HCT116 (cell line): ENCODE results near the gene CDH10. TPM values are rescaled to one million over a fixed set of nuclear protein-coding genes. Genes with fewer than 3 reads are reported as not detected.

Source experiments
- ATAC-seq: fragments of 200-7000 bp; cut with Tn5 transposase; 2 replicates; pipeline ENCODE4 v1.9.1; 2020; ENCODE audit warnings: mild to moderate bottlenecking, moderate library complexity
- BruUV-seq: library from RNA; stranded (reverse); fragments of 400-500 nt; replicated peaks from 2 replicates; lab custom pipeline; 2021; lab: Mats Ljungman, UMichigan
- CTCF ChIA-PET: fragments of 300-600 bp; sonication (Branson Sonifier 250); formaldehyde crosslinking; loops from one replicate; lab custom pipeline; 2021; ENCODE audit warnings: antibody characterized with exemption; lab: Charles Lee
- POLR2A ChIA-PET: fragments of 300-600, 350-600 bp; sonication (Branson Sonifier 250); formaldehyde crosslinking; loops from one replicate; lab custom pipeline; 2021; ENCODE audit warnings: antibody characterized with exemption; lab: Charles Lee
- RAD21 ChIA-PET, 2 experiments: fragments of 300-600 bp; sonication (Branson Sonifier 250); formaldehyde crosslinking; loops; one replicate each; lab custom pipeline; 2023; ENCODE audit warnings: low total read pairs in 2 of 2; ENCODE audit not compliant: uncharacterized antibody in 2 of 2, unreplicated experiment in 2 of 2, low non-redundant PET in 1 of 2; lab: Charles Lee
- DNase-seq: peaks from one replicate; pipeline ENCODE4 v3.0.0-alpha.2; 2010; ENCODE audit warnings: low read depth, low spot score
- H2AFZ ChIP-seq: fragments of 200-600 bp; shearing (Covaris generic), sonication (generic); 2 replicates; pipeline ENCODE4 v1.6.1; 2017; ENCODE audit warnings: low read depth, mixed run types, mixed read lengths, antibody characterized with exemption, low read length; ENCODE audit not compliant: poor library complexity, severe bottlenecking
- H3K27ac ChIP-seq: 2 replicates; pipeline ENCODE4 v1.5.1; 2012; ENCODE audit warnings: low read depth, low read length
- H3K27me3 ChIP-seq: fragments of 200-600 bp; sonication (generic); 2 replicates; pipeline ENCODE4 v1.6.1; 2016; ENCODE audit warnings: mixed run types, low read length, mixed read lengths; ENCODE audit not compliant: insufficient read depth
- H3K36me3 ChIP-seq, 2 experiments: fragments of 200-500 bp in 1 of 2; fragments of 200-600 bp in 1 of 2; sonication (Bioruptor generic) in 1 of 2; sonication (generic) in 1 of 2; 2 replicates each; pipeline versions ENCODE4 v1.5.1 to v1.6.1; 2014 to 2016; ENCODE audit warnings: low read length in 2 of 2, inconsistent platforms in 1 of 2, mixed read lengths in 1 of 2, mixed run types in 1 of 2; ENCODE audit not compliant: insufficient read depth in 2 of 2, control insufficient read depth in 1 of 2
- H3K4me1 ChIP-seq, 2 experiments: fragments of 200-600 bp in 1 of 2; sonication (generic) in 1 of 2; 2 replicates each; pipeline versions ENCODE4 v1.5.1 to v1.6.1; 2012 to 2017; ENCODE audit warnings: low read length in 2 of 2, inconsistent platforms in 1 of 2, mild to moderate bottlenecking in 1 of 2, mixed read lengths in 1 of 2, mixed run types in 1 of 2, moderate library complexity in 1 of 2; ENCODE audit not compliant: insufficient read depth in 2 of 2, control insufficient read depth in 1 of 2
- H3K4me2 ChIP-seq: fragments of 200-600 bp; sonication (generic); 2 replicates; pipeline ENCODE4 v1.6.1; 2017; ENCODE audit warnings: mixed run types, low read length, mixed read lengths
- H3K4me3 ChIP-seq, 2 experiments: fragments of 200-600 bp in 1 of 2; sonication (generic) in 1 of 2; replicated peaks in 1 of 2; 2 replicates each; pipeline ENCODE4 v1.5.1; 2011 to 2016; ENCODE audit warnings: low read length in 2 of 2, control low read depth in 1 of 2, low read depth in 1 of 2, mild to moderate bottlenecking in 1 of 2, mixed read lengths in 1 of 2, mixed run types in 1 of 2
- H3K79me2 ChIP-seq: fragments of 200-600 bp; sonication (generic); 2 replicates; pipeline ENCODE4 v1.6.1; 2017; ENCODE audit warnings: mild to moderate bottlenecking, mixed run types, low read length, moderate library complexity, mixed read lengths; ENCODE audit not compliant: insufficient read depth
- H3K9ac ChIP-seq: fragments of 200-600 bp; sonication (generic); 2 replicates; pipeline ENCODE4 v1.6.1; 2016; ENCODE audit warnings: low read length, mixed read lengths
- H3K9me2 ChIP-seq: fragments of 200-600 bp; sonication (generic), shearing (Covaris generic); 2 replicates; pipeline ENCODE4 v1.6.1; 2017; ENCODE audit warnings: mixed run types, mild to moderate bottlenecking, moderate library complexity; ENCODE audit not compliant: insufficient read depth
- H3K9me3 ChIP-seq, 2 experiments: fragments of 200-500 bp in 1 of 2; fragments of 200-600 bp in 1 of 2; sonication (Bioruptor generic) in 1 of 2; sonication (generic) in 1 of 2; 2 replicates each; pipeline ENCODE4 v1.6.1; 2014 to 2017; ENCODE audit warnings: low read length in 2 of 2, mixed read lengths in 2 of 2, inconsistent platforms in 1 of 2, low read depth in 1 of 2, mild to moderate bottlenecking in 1 of 2, mixed run types in 1 of 2, moderate library complexity in 1 of 2; ENCODE audit not compliant: control insufficient read depth in 1 of 2, insufficient read depth in 1 of 2
- H4K20me1 ChIP-seq: fragments of 200-600 bp; sonication (generic), shearing (Covaris generic); 2 replicates; pipeline ENCODE4 v1.6.1; 2017; ENCODE audit warnings: mixed run types, mild to moderate bottlenecking, moderate library complexity; ENCODE audit not compliant: insufficient read depth
- ATF3 ChIP-seq: IDR thresholded peaks from 2 replicates; pipeline ENCODE4 v1.6.1; 2012
- CBX3 ChIP-seq: IDR thresholded peaks from 2 replicates; pipeline ENCODE4 v1.6.1; 2012; ENCODE audit warnings: low read depth
- FOSL1 ChIP-seq: IDR thresholded peaks from 2 replicates; pipeline ENCODE4 v1.6.1; 2012; ENCODE audit warnings: low read depth
- POLR2A ChIP-seq: IDR thresholded peaks from 2 replicates; pipeline ENCODE4 v1.7.0; 2011; ENCODE audit warnings: borderline replicate concordance; ENCODE audit not compliant: insufficient read depth, insufficient read length; ENCODE audit errors: extremely low read depth
- TCF7L2 ChIP-seq: IDR thresholded peaks from 2 replicates; pipeline ENCODE4 v1.7.0; 2011; ENCODE audit warnings: borderline replicate concordance, inconsistent platforms; ENCODE audit not compliant: insufficient read depth, insufficient read length; ENCODE audit errors: extremely low read depth
- YY1 ChIP-seq: IDR thresholded peaks from 2 replicates; pipeline ENCODE4 v1.6.1; 2011; ENCODE audit warnings: low read length, low read depth, moderate library complexity, mild to moderate bottlenecking; ENCODE audit not compliant: insufficient replicate concordance; ENCODE audit errors: extremely low read depth
- ZBTB33 ChIP-seq: IDR thresholded peaks from 2 replicates; pipeline ENCODE4 v1.6.1; 2011; ENCODE audit warnings: mild to moderate bottlenecking, low read length, moderate library complexity; ENCODE audit not compliant: insufficient replicate concordance; ENCODE audit errors: extremely low read depth
- intact Hi-C: fragments of 100-400 bp; cut with micrococcal nuclease; formaldehyde crosslinking; loops from 2 replicates; pipeline ENCODE4 v1.10.0; 2022
- total RNA-seq: library from RNA; stranded (reverse); gene quantifications from one replicate; pipeline ENCODE4 v1.2.1, GENCODE V29; 2021; ENCODE audit not compliant: unreplicated experiment
- TF ChIP-seq, protein P1 (sequence below), 3 experiments: fragments of 200-600 bp in 1 of 3; sonication (generic) in 1 of 3; IDR thresholded peaks in 2 of 3; conservative IDR thresholded peaks in 1 of 3; 2 replicates each; pipeline ENCODE4 v1.5.1; 2012 to 2017; ENCODE audit warnings: low read depth in 2 of 3, low read length in 2 of 3, antibody characterized with exemption in 1 of 3, borderline replicate concordance in 1 of 3, control low read depth in 1 of 3, mild to moderate bottlenecking in 1 of 3, mixed read lengths in 1 of 3, mixed run types in 1 of 3, moderate library complexity in 1 of 3; ENCODE audit not compliant: insufficient read depth in 1 of 3

CDH10 gene
- total RNA-seq, 1 experiment from 2014 or later, result not detected

DNA sequence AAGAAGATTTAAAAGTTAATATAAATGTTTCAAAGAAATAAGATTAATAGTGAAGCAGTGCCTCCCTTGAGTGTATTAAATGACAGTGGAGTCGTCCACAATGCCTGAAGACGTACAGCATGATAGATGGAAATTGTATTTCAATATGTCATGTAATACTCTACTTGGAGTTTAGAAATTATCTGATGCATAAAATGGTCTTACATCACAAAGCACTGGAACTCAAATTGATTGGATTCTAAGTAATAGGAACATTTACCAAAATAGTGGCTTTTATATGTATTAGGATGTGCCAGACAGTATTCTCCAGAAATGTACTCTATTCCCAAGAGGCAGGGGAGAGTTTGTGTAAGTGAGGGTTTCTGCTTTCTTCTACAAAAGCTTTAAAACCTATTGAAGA is 49.4 kb downstream of the CDH10 start:
- no peaks in the 10 kb centered on the region for H3K4me1 ChIP-seq

More for the DNA sequence above, 49.4 kb downstream of the CDH10 start:
- TF ChIP-seq CBX3 (no peak), ATF3 (no peak), FOSL1 (no peak), POLR2A (no peak), ZBTB33 (no peak), TCF7L2 (no peak), YY1 (no peak)
- TF ChIP-seq, protein P1, sequence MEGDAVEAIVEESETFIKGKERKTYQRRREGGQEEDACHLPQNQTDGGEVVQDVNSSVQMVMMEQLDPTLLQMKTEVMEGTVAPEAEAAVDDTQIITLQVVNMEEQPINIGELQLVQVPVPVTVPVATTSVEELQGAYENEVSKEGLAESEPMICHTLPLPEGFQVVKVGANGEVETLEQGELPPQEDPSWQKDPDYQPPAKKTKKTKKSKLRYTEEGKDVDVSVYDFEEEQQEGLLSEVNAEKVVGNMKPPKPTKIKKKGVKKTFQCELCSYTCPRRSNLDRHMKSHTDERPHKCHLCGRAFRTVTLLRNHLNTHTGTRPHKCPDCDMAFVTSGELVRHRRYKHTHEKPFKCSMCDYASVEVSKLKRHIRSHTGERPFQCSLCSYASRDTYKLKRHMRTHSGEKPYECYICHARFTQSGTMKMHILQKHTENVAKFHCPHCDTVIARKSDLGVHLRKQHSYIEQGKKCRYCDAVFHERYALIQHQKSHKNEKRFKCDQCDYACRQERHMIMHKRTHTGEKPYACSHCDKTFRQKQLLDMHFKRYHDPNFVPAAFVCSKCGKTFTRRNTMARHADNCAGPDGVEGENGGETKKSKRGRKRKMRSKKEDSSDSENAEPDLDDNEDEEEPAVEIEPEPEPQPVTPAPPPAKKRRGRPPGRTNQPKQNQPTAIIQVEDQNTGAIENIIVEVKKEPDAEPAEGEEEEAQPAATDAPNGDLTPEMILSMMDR (IDR thresholded peaks at IDR 0.05 in 2 of 3, conservative IDR thresholded peaks at IDR 0.05 in 1 of 3; ENCODE audit: borderline replicate concordance in 1 of 3, insufficient read depth in 1 of 3, low read depth in 2 of 3, low read length in 2 of 3), result no peak
- TF ChIP-seq, all 23 proteins: peak for 0
- intact Hi-C loops, result no loop called here
- H3K27ac ChIP-seq, result no peak overlapping the region
- DNase-seq, result no peak
- no peaks in the 10 kb centered on the region for H4K20me1 ChIP-seq
- no peaks in the 10 kb centered on the region for H3K36me3 ChIP-seq
- peaks cover 8 to 25% of the 10 kb centered on the region in 2 experiments; a peak in 2 of 4 replicates for H3K9me3 ChIP-seq
- H3K79me2 ChIP-seq, result no peaks in the 10 kb centered on the region
- H2AFZ ChIP-seq, result no peak overlapping the region
- H3K9ac ChIP-seq, result no peak overlapping the region
- ChIA-PET POLR2A (no interaction called here), CTCF (no interaction called here), RAD21 (no interaction called here)
- no peak overlapping the region for H3K4me3 ChIP-seq
- no peak for ATAC-seq
- no peaks in the 10 kb centered on the region for H3K27me3 ChIP-seq
- no TSS peak for BruUV-seq
- no peaks in the 10 kb centered on the region for H3K9me2 ChIP-seq
- no peak overlapping the region for H3K4me2 ChIP-seq
